Mucosa of gallbladder (tissue), 1 donor: ENCODE data around the gene SERGEF. TPM values are rescaled to one million over a fixed set of nuclear protein-coding genes. Genes with fewer than 3 reads are reported as not detected.

Experiments used
- DNase-seq: peaks from one replicate; pipeline ENCODE4 v3.0.0-alpha.2; 2020; ENCODE audit warnings: low spot score
- total RNA-seq: library from RNA; stranded (reverse); gene quantifications from one replicate; pipeline ENCODE4 v1.2.1, GENCODE V29; 2021
- donor health status: DM: no; HTN: no; CAD: no.

The SERGEF gene
- total RNA-seq, 1 donor from 2014 or later, result 39.7 TPM

GRCh38 chr11:17813391-17814059 lies 199.3 kb downstream of the SERGEF start:
- DNase-seq, result no peak

- no peak for DNase-seq
Observed at GRCh38 chr11:17812865-17813187, 200.0 kb downstream of the SERGEF start.

- DNase-seq, result no peak
Observed at GRCh38 chr11:17812091-17812864, 200.6 kb downstream of the SERGEF start.

GRCh38 chr11:17811352-17811751 lies 201.5 kb downstream of the SERGEF start:
- DNase-seq, result no peak

DNA sequence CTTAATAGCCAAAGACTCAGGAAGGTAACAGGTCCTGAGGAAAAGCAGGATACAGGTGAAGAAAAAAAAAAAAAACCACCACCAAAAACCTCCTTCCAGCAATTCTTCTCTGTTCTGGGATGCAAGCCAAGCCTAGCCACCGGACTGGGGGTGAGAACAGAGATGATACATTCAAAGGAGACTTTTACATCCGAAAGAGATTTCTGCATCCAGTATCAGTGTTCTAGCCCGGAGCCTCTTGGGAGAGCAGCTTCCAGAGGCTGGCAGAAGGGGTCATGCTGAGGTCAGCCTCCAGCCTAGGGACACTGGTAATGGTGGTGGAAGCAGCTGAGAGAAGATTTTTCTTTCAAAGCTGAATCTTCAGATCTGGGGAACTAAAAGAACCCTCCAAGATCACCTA lies 202.1 kb downstream of the SERGEF start:
- DNase-seq, result no peak

DNA sequence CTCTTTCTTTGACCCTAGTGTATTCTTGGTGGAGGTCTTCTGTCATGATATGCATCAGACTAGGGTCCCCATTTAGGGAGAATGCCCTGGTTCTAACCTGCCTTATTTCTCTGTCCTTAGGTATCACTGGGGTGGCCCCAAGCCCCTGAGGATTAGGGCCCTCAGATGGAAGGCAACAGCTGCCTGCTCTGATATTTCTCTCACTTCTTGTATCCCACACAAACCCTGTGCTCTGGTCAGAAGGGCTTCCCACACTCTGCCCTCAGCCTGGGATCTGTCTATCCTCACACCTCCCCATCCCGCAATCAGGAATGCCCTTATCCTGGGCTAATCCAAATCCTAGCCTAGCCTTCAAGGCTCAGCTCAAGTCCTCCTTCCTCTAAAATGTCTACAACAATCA lies 202.8 kb downstream of the SERGEF start:
- no peak for DNase-seq

DNA sequence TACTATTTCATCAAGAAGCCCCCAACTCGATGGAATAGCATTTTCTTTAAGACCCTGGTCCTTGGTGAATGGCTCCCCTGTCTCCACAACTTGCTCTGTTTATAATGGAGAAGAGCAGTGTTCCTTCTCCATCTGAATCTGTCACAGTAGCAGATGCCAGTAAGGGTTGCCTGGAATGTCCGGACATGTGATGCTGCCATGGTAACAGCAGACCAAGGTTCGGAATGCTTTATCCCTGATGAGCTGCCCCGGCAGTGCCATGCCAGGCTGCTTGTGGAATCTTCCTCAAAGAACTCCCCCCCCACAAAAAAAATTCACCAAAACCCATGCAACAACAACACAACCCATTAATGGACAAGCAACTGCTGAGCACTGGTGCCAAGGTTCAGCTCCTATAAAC lies 205.8 kb downstream of the SERGEF start:
- no peak for DNase-seq

DNA sequence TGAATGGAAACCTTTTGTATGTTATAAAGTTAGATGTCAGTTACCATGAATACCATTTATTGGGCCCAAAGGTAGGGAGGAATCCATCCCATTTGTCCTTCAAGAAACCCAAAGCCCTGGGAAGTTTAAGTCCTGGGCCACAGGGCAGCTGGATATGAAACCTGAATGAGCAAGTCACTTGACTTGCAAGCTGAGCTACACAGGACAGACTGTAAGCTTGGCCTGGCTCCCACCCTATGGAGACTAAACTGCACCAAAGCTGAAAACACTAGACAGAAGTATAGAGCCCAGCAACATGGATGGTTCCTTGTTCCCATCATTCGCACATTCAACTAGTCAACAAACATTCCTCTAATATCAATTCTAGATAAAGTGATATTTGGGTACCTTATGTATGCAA lies 207.0 kb downstream of the SERGEF start:
- DNase-seq, result no peak

GRCh38 chr11:17805043-17805442 lies 207.8 kb downstream of the SERGEF start:
- DNase-seq, result no peak

GRCh38 chr11:17803754-17804334 lies 209.0 kb downstream of the SERGEF start:
- no peak for DNase-seq

GRCh38 chr11:17802491-17802890 lies 210.4 kb downstream of the SERGEF start:
- DNase-seq, result no peak

GRCh38 chr11:17801166-17801565 lies 211.7 kb downstream of the SERGEF start:
- DNase-seq, result no peak

DNA sequence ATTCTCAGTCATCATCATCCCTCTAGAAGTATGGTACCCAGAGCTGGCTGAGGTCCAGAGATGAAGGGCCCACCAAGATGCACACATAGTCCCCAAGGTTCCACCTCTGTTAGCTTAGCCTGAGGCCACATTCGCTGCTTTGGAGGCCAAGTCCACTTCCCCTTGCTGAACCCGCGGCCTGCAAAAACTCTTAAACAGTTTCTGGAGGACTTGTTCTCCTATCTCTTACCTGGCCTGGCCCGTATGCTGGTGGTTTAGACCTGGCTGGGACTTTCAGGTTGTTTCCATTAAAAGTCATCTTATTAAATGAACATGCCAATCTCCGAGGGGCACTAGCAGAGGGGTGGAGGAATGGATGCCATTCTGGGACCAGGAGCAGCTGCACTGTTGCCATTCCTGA lies 213.7 kb downstream of the SERGEF start:
- DNase-seq, result no peak

DNA sequence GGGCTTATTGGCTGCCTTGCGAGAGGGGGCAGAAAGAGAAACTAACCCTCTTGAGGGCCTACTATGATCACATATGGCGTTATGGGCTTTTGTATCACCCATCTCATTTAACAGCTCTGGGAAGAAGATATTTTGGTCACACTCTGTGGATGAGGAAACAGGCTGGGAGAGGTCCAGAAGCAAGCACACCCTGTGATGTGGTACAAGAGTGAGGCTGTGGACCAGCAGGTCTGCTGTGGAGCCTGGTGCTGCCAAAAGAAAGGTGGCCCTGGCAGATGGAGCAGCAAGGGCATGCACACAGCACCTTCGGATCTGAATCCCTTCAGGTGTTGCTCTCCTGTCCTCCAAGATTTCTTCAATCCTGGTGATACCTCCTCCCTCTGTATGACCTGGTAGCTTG lies 214.1 kb downstream of the SERGEF start:
- no peak for DNase-seq

GRCh38 chr11:17798253-17798652 lies 214.6 kb downstream of the SERGEF start:
- no peak for DNase-seq

GRCh38 chr11:17796154-17796553 lies 216.7 kb downstream of the SERGEF start:
- DNase-seq, result no peak

- DNase-seq, result no peak
Observed at GRCh38 chr11:17794981-17795380, 217.9 kb downstream of the SERGEF start.

GRCh38 chr11:17793642-17794170 lies 219.1 kb downstream of the SERGEF start:
- no peak for DNase-seq

DNA sequence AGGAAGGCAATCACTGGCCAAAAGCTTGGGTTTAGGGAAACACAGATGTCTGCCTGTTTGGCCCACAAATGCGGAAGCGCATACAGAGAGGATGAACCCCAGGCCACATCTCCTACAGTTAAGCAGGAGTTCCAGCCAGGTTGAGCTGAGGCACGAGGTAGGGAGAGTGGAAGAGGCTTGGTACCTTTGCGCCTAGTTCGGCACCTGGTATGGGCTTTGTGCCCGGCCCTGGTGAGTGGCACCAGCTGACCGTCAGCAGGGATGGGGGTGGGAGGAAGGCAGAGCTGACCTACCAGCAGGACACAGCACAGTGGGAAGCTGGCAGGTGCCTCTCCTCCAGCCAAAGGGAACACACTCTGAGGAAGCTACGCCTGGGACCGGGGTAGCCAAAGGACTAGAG lies 220.7 kb downstream of the SERGEF start:
- DNase-seq, result no peak

DNA sequence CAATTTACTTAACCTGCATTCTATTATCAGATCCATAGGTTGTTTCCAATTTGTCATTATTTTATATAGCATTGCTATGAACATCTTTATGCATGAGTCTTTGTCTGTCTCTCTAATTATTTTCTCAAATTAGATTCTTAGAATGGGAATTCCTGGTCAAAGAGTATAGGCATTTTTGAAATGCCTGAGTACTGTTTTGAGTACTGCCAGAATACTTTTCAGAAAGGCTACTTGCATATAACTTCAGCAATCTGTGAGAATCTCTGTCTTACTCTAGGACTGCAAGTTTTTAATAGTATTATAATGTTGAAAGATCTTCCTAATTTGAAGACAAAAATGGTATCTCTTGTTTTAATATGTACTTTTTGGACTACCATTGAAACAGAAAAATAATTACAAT lies 221.7 kb downstream of the SERGEF start:
- no peak for DNase-seq

DNA sequence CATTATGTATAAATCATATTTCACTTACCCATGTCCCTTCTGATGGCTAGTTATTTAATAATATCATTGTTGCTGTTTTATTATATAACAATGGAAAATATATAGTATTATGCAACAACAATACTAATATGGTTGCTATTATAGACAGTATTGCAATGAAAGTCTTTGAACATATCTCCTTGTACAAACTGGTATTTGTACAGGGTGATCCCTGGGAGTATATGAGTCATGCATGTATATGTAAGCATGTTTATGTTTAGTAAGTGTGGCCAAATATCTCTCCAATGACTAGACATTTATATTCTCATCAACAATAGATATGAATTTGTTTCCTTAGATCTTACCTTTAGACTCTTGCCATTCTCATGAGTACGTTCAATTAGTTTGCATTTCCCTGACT lies 222.4 kb downstream of the SERGEF start:
- DNase-seq, result no peak

- DNase-seq, result no peak
Observed at GRCh38 chr11:17788084-17788483, 224.8 kb downstream of the SERGEF start.
